PC-9 (cell line): ENCODE data around the gene VKORC1. TPM values are rescaled to one million over a fixed set of nuclear protein-coding genes. Genes with fewer than 3 reads are reported as not detected.

Experiments
- BruUV-seq: library from RNA; stranded (reverse); fragments of 400-500 nt; replicated peaks from 2 replicates; lab custom pipeline; 2021; lab: Mats Ljungman, UMichigan
- CTCF ChIA-PET: fragments of 300-600 bp; sonication (Branson Sonifier 250); formaldehyde crosslinking; loops from one replicate; lab custom pipeline; 2022; ENCODE audit warnings: antibody characterized with exemption; lab: Charles Lee
- POLR2A ChIA-PET: fragments of 300-600 bp; sonication (Branson Sonifier 250); formaldehyde crosslinking; loops from one replicate; lab custom pipeline; 2022; ENCODE audit warnings: antibody characterized with exemption; ENCODE audit not compliant: unreplicated experiment; lab: Charles Lee
- DNase-seq, 2 experiments: peaks; one replicate each; pipeline versions ENCODE4 v3.0.0 to v3.0.0-alpha.2; 2015 to 2022; ENCODE audit warnings: mixed read lengths in 1 of 2
- H2AFZ ChIP-seq: fragments of 200-600 bp; sonication (generic); 2 replicates; pipeline ENCODE4 v1.8.1; 2017; ENCODE audit warnings: antibody characterized with exemption
- H3F3A ChIP-seq: fragments of 200-600 bp; sonication (generic); 2 replicates; pipeline ENCODE4 v1.8.1; 2017; ENCODE audit warnings: antibody characterized with exemption, mild to moderate bottlenecking, low read depth; ENCODE audit not compliant: insufficient read depth
- H3K27ac ChIP-seq: fragments of 200-600 bp; sonication (generic); 2 replicates; pipeline ENCODE4 v1.6.1; 2016; ENCODE audit warnings: mixed run types
- H3K27me3 ChIP-seq: fragments of 200-600 bp; sonication (generic); 2 replicates; pipeline ENCODE4 v1.6.1; 2016; ENCODE audit warnings: low read depth, mixed run types; ENCODE audit not compliant: insufficient read depth
- H3K36me3 ChIP-seq: fragments of 200-600 bp; sonication (generic); 2 replicates; pipeline ENCODE4 v1.6.1; 2016; ENCODE audit warnings: low read depth, mixed run types
- H3K4me1 ChIP-seq: fragments of 200-600 bp; sonication (generic); replicated peaks from 2 replicates; pipeline ENCODE4 v1.6.1; 2016; ENCODE audit warnings: mixed run types; ENCODE audit not compliant: insufficient read depth
- H3K4me2 ChIP-seq: fragments of 200-600 bp; sonication (generic); 2 replicates; pipeline ENCODE4 v1.6.1; 2017; ENCODE audit warnings: mixed run types
- H3K4me3 ChIP-seq: fragments of 200-600 bp; sonication (generic); 2 replicates; pipeline ENCODE4 v1.6.1; 2016; ENCODE audit warnings: mixed run types
- H3K79me2 ChIP-seq: fragments of 200-600 bp; sonication (generic); 2 replicates; pipeline ENCODE4 v1.6.1; 2017; ENCODE audit warnings: low read depth, mixed run types
- H3K9me2 ChIP-seq: fragments of 200-600 bp; sonication (generic); 2 replicates; pipeline ENCODE4 v1.8.1; 2017; ENCODE audit warnings: mild to moderate bottlenecking; ENCODE audit not compliant: insufficient read depth
- H3K9me3 ChIP-seq: fragments of 200-600 bp; sonication (generic); 2 replicates; pipeline ENCODE4 v1.8.1; 2016; ENCODE audit warnings: low read depth; ENCODE audit not compliant: insufficient read depth
- H4K20me1 ChIP-seq: fragments of 200-600 bp; sonication (generic); 2 replicates; pipeline ENCODE4 v1.8.1; 2017; ENCODE audit not compliant: insufficient read depth
- EZH2 ChIP-seq: fragments of 200-600 bp; sonication (generic); IDR thresholded peaks from 2 replicates; pipeline ENCODE4 v1.8.0; 2017; ENCODE audit warnings: antibody characterized with exemption, low read depth
- intact Hi-C: fragments of 100-400 bp; cut with micrococcal nuclease; formaldehyde crosslinking; loops from one replicate; pipeline ENCODE4 v1.10.0; 2022; ENCODE audit not compliant: unreplicated experiment
- total RNA-seq: library from RNA; stranded (reverse); gene quantifications from 2 replicates; pipeline ENCODE4 v1.2.3, GENCODE V29; 2021
- TF ChIP-seq, protein P1 (sequence below): fragments of 200-600 bp; sonication (generic); conservative IDR thresholded peaks from 2 replicates; pipeline ENCODE4 v1.6.1; 2017; ENCODE audit warnings: mixed run types, antibody characterized with exemption, mild to moderate bottlenecking, moderate library complexity

VKORC1 gene
- total RNA-seq, 1 experiment from 2014 or later = 46.0 TPM

DNA sequence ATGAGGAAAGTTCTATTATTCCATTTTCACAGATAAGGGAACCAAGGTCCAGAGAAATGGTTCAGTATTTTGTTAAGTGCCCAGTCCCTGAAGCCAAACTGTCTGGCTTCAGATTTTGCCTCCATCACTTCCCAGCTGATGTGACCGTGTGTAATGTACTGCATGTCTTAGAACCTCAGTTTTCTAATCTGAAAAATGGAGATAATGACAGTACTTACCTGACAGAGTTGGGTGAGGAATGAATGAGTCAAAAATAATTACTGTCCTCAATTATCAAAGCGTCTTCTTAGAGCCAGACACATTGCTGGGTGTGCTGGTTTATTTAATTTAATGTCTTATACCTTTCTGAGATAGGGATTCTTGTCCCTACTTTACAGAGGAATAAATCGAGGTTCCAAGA is 27.3 kb downstream of the VKORC1 start:
- Histone ChIP-seq H3K9me2 (no peaks in the 10 kb centered on the region; the same call in 1 of the 2 replicates), H3K27ac (no peak overlapping the region), H4K20me1 (peaks cover 4% of the 10 kb centered on the region; the same call in 1 of the 2 replicates), H2AFZ (no peak overlapping the region), H3K79me2 (peaks cover 61% of the 10 kb centered on the region), H3K4me2 (no peak overlapping the region), H3K36me3 (peaks cover 4% of the 10 kb centered on the region; the same call in 1 of the 2 replicates), H3K4me3 (no peak overlapping the region), H3F3A (peaks cover 11% of the 10 kb centered on the region; the same call in 1 of the 2 replicates), H3K27me3 (no peaks in the 10 kb centered on the region), H3K4me1 (peaks cover 10% of the 10 kb centered on the region), H3K9me3 (no peaks in the 10 kb centered on the region)
- DNase-seq = no peak
- ChIA-PET CTCF (interaction anchor here (0.6 kb wide), 2 partner anchors 326 to 638 kb away, joined by 3 read pairs; partner anchors contain the start of genes DCTPP1 and ITGAD), POLR2A (interaction anchor here (0.6 to 0.7 kb wide), 4 partner anchors 15 to 131 kb away, joined by 4 to 13 read pairs (median 5); no protein-coding TSS in a partner anchor)
- intact Hi-C loops = no loop called here
- TF ChIP-seq EZH2 = no peak
- TF ChIP-seq, protein P1, sequence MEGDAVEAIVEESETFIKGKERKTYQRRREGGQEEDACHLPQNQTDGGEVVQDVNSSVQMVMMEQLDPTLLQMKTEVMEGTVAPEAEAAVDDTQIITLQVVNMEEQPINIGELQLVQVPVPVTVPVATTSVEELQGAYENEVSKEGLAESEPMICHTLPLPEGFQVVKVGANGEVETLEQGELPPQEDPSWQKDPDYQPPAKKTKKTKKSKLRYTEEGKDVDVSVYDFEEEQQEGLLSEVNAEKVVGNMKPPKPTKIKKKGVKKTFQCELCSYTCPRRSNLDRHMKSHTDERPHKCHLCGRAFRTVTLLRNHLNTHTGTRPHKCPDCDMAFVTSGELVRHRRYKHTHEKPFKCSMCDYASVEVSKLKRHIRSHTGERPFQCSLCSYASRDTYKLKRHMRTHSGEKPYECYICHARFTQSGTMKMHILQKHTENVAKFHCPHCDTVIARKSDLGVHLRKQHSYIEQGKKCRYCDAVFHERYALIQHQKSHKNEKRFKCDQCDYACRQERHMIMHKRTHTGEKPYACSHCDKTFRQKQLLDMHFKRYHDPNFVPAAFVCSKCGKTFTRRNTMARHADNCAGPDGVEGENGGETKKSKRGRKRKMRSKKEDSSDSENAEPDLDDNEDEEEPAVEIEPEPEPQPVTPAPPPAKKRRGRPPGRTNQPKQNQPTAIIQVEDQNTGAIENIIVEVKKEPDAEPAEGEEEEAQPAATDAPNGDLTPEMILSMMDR = no peak
- BruUV-seq = no TSS peak

DNA sequence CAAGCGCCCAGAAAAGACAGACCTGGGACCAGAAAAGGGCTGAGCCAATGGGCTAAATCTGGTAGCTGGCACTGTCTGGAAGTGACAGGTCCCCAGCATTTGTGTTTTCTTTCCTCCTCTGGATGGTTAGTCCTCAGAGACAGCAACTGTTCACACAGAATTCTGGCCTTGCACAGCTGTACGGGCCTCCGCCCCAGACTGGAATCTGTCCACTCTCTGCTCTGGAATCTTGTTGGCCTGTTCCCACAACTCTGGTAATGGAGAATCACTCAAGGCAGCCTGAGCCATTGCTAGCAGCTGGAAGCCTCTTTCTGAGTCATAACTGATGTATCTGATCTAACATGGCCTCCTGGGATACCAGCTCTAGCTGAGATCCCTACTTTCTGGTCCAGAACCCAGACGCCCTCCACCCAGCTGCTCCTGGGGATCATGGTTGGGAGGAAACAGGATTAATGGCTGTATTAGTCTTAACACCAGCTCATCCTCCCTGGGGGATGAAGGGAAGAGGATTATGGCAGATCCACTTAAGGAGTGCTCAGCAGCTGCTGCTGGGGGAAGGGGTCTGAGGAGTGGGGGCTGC is 29.6 kb downstream of the VKORC1 start:
- H3K36me3 ChIP-seq = peaks cover 11% of the 10 kb centered on the region; the same call in 1 of the 2 replicates
- no peaks in the 10 kb centered on the region for H3K27me3 ChIP-seq
- intact Hi-C loops = no loop called here
- H3K4me1 ChIP-seq = no peaks in the 10 kb centered on the region
- ChIA-PET CTCF (interaction anchor here (0.7 kb wide), 1 partner anchor 80 kb away, joined by 4 read pairs; the partner anchor contains the start of gene HSD3B7), POLR2A (interaction anchor here (0.6 kb wide), 1 partner anchor 19 kb away, joined by 22 read pairs; no protein-coding TSS in a partner anchor)
- H3K9me2 ChIP-seq = no peaks in the 10 kb centered on the region; the same call in 1 of the 2 replicates
- peak overlapping the region; percentile 31; the same call in 1 of the 2 replicates for H3K27ac ChIP-seq
- peaks cover 9% of the 10 kb centered on the region; the same call in 1 of the 2 replicates for H4K20me1 ChIP-seq
- H3F3A ChIP-seq = peaks cover 15% of the 10 kb centered on the region; the same call in 1 of the 2 replicates
- no peak overlapping the region for H3K4me2 ChIP-seq
- H2AFZ ChIP-seq = no peak overlapping the region
- no TSS peak for BruUV-seq
- H3K4me3 ChIP-seq = no peak overlapping the region
- DNase-seq = peak; percentile 64 to 82
- TF ChIP-seq EZH2 = no peak
- TF ChIP-seq, protein P1 = no peak
- peaks cover 39% of the 10 kb centered on the region for H3K79me2 ChIP-seq
- no peaks in the 10 kb centered on the region for H3K9me3 ChIP-seq

DNA sequence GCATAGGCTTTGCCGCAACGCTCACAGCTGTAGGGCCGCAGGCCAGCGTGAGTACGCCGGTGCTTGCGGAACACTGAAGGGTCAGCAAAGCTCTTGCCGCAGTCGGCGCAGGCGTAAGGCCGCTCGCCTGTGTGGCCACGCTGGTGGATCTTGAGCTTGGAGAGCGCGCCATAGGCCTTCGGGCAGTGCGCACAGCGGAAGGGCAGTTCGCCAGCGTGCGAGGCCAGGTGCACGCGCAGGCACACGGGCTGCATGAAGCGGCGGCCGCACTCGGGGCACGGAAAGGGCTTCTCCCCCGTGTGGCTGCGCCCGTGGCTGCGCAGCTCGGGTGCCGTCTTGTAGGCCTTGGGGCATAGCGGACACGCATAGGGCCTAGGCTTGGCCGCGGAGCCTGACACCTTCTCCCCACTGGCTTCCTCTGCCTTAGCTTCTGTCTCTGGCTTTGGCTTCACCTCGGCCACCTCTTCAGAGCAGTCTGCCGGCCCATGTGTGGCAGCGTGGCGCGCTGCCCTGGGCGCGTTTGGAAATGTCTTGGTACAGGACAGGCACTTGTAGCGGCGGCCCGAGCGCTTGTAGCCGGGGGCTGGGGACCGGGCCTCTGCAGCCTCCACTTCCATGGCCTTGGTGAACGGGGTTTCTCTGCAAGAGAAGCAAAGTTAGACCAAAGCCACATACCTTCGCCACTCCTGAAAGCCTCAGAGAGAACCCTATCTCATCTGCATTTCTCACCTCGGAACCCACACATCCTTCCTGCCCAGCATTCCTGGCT is 30.6 kb downstream of the VKORC1 start:
- H3K79me2 ChIP-seq = peaks cover 29% of the 10 kb centered on the region
- ChIA-PET CTCF (no interaction called here), POLR2A (interaction anchor here (0.6 kb wide), 1 partner anchor 120 kb away, joined by 3 read pairs; no protein-coding TSS in a partner anchor)
- H3K36me3 ChIP-seq = peaks cover 15% of the 10 kb centered on the region; the same call in 1 of the 2 replicates
- H4K20me1 ChIP-seq = peaks cover 9% of the 10 kb centered on the region; the same call in 1 of the 2 replicates
- no peaks in the 10 kb centered on the region; the same call in 1 of the 2 replicates for H3K9me2 ChIP-seq
- no peaks in the 10 kb centered on the region for H3K27me3 ChIP-seq
- H3K4me3 ChIP-seq = no peak overlapping the region
- TF ChIP-seq, protein P1 = no peak
- TF ChIP-seq EZH2 = no peak
- peaks cover 15% of the 10 kb centered on the region; the same call in 1 of the 2 replicates for H3F3A ChIP-seq
- H2AFZ ChIP-seq = no peak overlapping the region
- no peak for DNase-seq
- H3K4me2 ChIP-seq = no peak overlapping the region
- H3K27ac ChIP-seq = no peak overlapping the region
- intact Hi-C loops = no loop called here
- no TSS peak for BruUV-seq
- no peaks in the 10 kb centered on the region for H3K4me1 ChIP-seq
- H3K9me3 ChIP-seq = no peaks in the 10 kb centered on the region
